Thoracic aorta (tissue), 2 donors: Measurements from ENCODE around the gene MEX3A. TPM values are rescaled to one million over a fixed set of nuclear protein-coding genes. Genes with fewer than 3 reads are reported as not detected.
A peak's percentile ranks its signal among the peaks of the same experiment; 100 is the strongest.

Experiments used
- ATAC-seq: fragments of 150-250 bp; one replicate; pipeline ENCODE4 v1.8.0; 2017; ENCODE audit warnings: low read depth; ENCODE audit not compliant: insufficient number of reproducible peaks, low FRiP score
- DNase-seq: peaks from one replicate; pipeline ENCODE4 v3.0.0-alpha.2; 2020; ENCODE audit warnings: low spot score
- H3K27ac ChIP-seq, 2 donors: fragments of 200-600 bp; sonication (generic); 1 replicate in 1 of 2; 2 replicates in 1 of 2; pipeline ENCODE4 v1.5.1; 2016; ENCODE audit warnings: mild to moderate bottlenecking in 2 of 2, moderate library complexity in 2 of 2
- H3K27me3 ChIP-seq: fragments of 200-600 bp; sonication (generic); replicated peaks from 2 replicates; pipeline ENCODE4 v1.6.0; 2016; ENCODE audit warnings: mild to moderate bottlenecking; ENCODE audit not compliant: insufficient read depth
- H3K36me3 ChIP-seq: fragments of 200-600 bp; sonication (generic); one replicate; pipeline ENCODE4 v1.5.1; 2016
- H3K4me1 ChIP-seq, 2 donors: fragments of 200-600 bp; sonication (generic); 1 replicate in 1 of 2; 2 replicates in 1 of 2; pipeline versions ENCODE4 v1.5.1 to v1.6.0; 2016; ENCODE audit warnings: low read depth in 2 of 2, mild to moderate bottlenecking in 1 of 2; ENCODE audit not compliant: control insufficient read depth in 1 of 2
- H3K4me3 ChIP-seq: fragments of 200-600 bp; sonication (generic); 2 replicates; pipeline ENCODE4 v1.5.1; 2016; ENCODE audit warnings: mild to moderate bottlenecking
- H3K9me3 ChIP-seq: fragments of 200-600 bp; sonication (generic); 2 replicates; pipeline ENCODE4 v1.5.1; 2016
- CTCF ChIP-seq: fragments of 200-600 bp; sonication (generic); IDR thresholded peaks from one replicate; pipeline ENCODE4 v1.5.1; 2019; ENCODE audit warnings: antibody characterized with exemption
- total RNA-seq, 2 donors: library from RNA; depleted of rRNA; stranded (reverse); fragments of >200 nt; gene quantifications; one replicate each; pipeline versions ENCODE4 v1.1.0 to v1.2.3, GENCODE V29; 2016

MEX3A gene
- total RNA-seq, 2 donors from 2014 or later, result 0.42 TPM; not detected in 1

- DNase-seq, result no peak
- peak overlapping the region; percentile 64 for H3K4me3 ChIP-seq
- no peak for ATAC-seq
- H3K36me3 ChIP-seq, result no peaks in the 10 kb centered on the region
- H3K4me1 ChIP-seq, result peaks cover 39 to 56% of the 10 kb centered on the region in 2 donors
- no peak for TF ChIP-seq CTCF
- no peaks in the 10 kb centered on the region for H3K9me3 ChIP-seq
- H3K27ac ChIP-seq, result peak overlapping the region; percentile 86 to 99
- H3K27me3 ChIP-seq, result no peaks in the 10 kb centered on the region
These were observed 24.6 kb upstream of the MEX3A start for GRCh38 chr1:156106624-156107488.

- Histone ChIP-seq H3K4me3 (peak overlapping the region; percentile 64), H3K9me3 (no peaks in the 10 kb centered on the region), H3K36me3 (no peaks in the 10 kb centered on the region), H3K4me1 (peaks cover 39 to 65% of the 10 kb centered on the region in 2 donors), H3K27ac (peak overlapping the region; percentile 97 to 99), H3K27me3 (no peaks in the 10 kb centered on the region)
- no peak for TF ChIP-seq CTCF
- DNase-seq (no peak), ATAC-seq (no peak)
These were observed 22.9 kb upstream of the MEX3A start for GRCh38 chr1:156104861-156105832.

- ATAC-seq (peak; percentile 25), DNase-seq (no peak)
- peak overlapping the region; percentile 54 for H3K4me3 ChIP-seq
- peak overlapping the region; percentile 97 to 99 for H3K27ac ChIP-seq
- no peak for TF ChIP-seq CTCF
- H3K27me3 ChIP-seq, result no peaks in the 10 kb centered on the region
- H3K4me1 ChIP-seq, result peaks cover 39 to 65% of the 10 kb centered on the region in 2 donors
- H3K36me3 ChIP-seq, result no peaks in the 10 kb centered on the region
- no peaks in the 10 kb centered on the region for H3K9me3 ChIP-seq
These were observed 22.0 kb upstream of the MEX3A start for GRCh38 chr1:156104065-156104810.

GRCh38 chr1:156103521-156103947 lies 21.3 kb upstream of the MEX3A start:
- no peaks in the 10 kb centered on the region for H3K9me3 ChIP-seq
- peak overlapping the region; percentile 54 for H3K4me3 ChIP-seq
- no peak for TF ChIP-seq CTCF
- H3K27ac ChIP-seq, result peak overlapping the region; percentile 97 to 99
- no peaks in the 10 kb centered on the region for H3K27me3 ChIP-seq
- DNase-seq, result no peak
- no peaks in the 10 kb centered on the region for H3K36me3 ChIP-seq
- H3K4me1 ChIP-seq, result peaks cover 39 to 65% of the 10 kb centered on the region in 2 donors
- ATAC-seq, result peak; percentile 5
